Measurements from ENCODE around the gene MEGF11.

DNA sequence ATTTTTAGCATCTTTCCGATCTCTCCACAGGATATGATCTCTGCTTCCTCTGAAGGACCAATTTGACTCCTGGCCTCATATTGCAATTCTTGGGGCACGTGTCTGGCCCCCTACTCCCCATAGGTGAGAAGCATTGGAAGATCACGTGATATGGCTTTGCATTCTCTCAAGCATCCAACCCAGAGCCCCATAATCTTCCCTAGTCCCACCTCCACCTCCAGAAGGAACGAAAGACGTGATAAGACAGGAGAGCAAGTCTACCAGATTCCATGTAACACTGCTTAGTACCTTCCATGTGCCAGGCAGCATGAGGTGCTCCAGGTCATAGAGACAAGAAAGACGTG is 176.3 kb downstream of the MEGF11 start:
- TF ChIP-seq ELF4 (IDR thresholded peaks at IDR 0.05) (no peak), L3MBTL2 (conservative IDR thresholded peaks at IDR 0.05) (no peak), TARDBP (IDR thresholded peaks at IDR 0.05) (no peak), FOXK2 (IDR thresholded peaks at IDR 0.05) (no peak), LEF1 (IDR thresholded peaks at IDR 0.05; ENCODE audit: borderline replicate concordance) (no peak), ARNT (IDR thresholded peaks at IDR 0.05) (no peak), SUZ12 (IDR thresholded peaks at IDR 0.05) (no peak), ZNF384 (IDR thresholded peaks at IDR 0.05) (no peak), SP1 (IDR thresholded peaks at IDR 0.05) (no peak)
